Measurements from ENCODE around the gene DTL.

DNA sequence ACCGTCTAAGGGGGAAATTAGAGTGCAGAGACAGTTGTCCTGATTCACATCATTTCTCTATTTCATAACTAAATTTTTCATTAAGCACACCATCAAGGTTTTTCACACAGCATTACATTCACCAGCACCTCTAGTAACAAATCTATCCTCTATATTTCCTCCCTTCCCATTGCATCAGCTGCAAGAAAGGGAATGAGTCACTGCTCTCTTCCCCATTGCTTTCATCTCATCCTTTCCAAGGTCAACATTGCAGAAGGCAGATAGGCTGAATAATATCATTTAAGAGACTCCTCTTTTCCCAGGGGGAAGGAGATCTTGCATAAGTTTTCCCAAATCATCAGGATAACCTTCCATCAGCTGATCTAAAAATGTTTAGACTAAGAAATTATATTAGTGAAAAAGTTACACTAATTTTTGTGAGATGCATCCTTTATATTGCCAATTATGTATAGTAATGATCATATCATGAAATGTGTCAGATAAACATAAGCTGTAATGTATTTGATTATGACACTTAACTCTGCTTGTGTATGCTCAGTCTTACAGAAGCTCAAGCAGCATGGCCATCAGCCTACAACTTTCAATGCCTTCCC is 4.5 kb upstream of the DTL start:
- TF ChIP-seq, protein P1, sequence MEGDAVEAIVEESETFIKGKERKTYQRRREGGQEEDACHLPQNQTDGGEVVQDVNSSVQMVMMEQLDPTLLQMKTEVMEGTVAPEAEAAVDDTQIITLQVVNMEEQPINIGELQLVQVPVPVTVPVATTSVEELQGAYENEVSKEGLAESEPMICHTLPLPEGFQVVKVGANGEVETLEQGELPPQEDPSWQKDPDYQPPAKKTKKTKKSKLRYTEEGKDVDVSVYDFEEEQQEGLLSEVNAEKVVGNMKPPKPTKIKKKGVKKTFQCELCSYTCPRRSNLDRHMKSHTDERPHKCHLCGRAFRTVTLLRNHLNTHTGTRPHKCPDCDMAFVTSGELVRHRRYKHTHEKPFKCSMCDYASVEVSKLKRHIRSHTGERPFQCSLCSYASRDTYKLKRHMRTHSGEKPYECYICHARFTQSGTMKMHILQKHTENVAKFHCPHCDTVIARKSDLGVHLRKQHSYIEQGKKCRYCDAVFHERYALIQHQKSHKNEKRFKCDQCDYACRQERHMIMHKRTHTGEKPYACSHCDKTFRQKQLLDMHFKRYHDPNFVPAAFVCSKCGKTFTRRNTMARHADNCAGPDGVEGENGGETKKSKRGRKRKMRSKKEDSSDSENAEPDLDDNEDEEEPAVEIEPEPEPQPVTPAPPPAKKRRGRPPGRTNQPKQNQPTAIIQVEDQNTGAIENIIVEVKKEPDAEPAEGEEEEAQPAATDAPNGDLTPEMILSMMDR (IDR thresholded peaks at IDR 0.05; ENCODE audit: low read depth, low read length), result no peak
- no peak for TF ChIP-seq EZH2phosphoT487 (IDR thresholded peaks at IDR 0.05; ENCODE audit: low read depth)

All from OCI-LY3 (cell line).